ENCODE results near the gene DMKN.

DMKN gene

DNA sequence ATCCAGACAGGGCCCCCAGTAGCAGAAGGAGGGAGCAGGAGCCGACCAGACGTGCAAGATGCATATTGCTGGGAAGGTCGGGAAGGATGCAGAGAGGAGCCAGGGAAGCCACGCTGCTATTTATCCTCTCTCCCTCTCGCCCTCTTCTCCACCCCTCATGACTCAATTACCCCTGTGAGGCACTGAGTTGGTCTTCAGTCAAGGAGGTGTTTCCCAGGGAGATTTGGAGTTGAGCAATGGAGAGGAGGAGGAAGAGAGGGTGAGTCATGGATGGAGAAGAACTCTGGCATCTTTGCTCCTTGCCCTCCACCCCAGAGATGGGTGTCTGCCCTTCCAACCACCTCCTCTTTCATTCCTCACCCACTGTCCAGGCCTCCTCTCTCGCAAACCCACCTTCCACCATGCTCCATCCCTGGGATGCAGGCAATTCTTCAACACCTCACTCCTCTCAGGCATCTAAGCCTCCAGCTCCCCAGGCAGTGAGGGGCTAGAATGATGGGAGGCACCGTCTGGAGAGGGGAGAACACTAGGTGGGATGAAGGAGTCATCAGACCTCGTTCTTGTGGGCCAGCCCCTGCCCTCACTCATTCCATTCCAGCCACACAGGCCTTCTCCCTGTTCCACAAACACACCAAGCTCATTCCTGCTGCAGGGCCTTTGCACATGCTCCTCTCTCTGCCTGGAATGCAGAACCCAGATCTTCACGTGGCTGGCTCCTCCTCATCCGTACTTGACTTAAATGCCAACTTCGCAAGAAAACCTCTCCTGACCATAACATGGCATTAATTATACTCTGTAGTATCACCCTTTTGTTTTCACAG lies 15.0 kb upstream of the DMKN start, which contains the start of gene SBSN:
Gene SBSN (minus strand): TSS at position 94 of the 821 bp plus-strand sequence. CDS start 30 bp downstream, at position 64.
- peaks cover 10% of the 10 kb centered on the region for H3K27me3 ChIP-seq (ENCODE audit: insufficient read depth, poor library complexity, severe bottlenecking)
- no peak for DNase-seq (ENCODE audit: low read depth in 1 of 2, low spot score in 1 of 2)
- no peak within 1 kb of the TSS for H3K4me3 ChIP-seq (replicated peaks; ENCODE audit: insufficient read depth, low read length)
- TF ChIP-seq GABPA (IDR thresholded peaks at IDR 0.05; ENCODE audit: low read depth) (no peak), SPI1 (IDR thresholded peaks at IDR 0.05; ENCODE audit: borderline replicate concordance, low read depth) (no peak), POLR2AphosphoS5 (IDR thresholded peaks at IDR 0.05; ENCODE audit: low read depth) (no peak)
- TF ChIP-seq, protein P1, sequence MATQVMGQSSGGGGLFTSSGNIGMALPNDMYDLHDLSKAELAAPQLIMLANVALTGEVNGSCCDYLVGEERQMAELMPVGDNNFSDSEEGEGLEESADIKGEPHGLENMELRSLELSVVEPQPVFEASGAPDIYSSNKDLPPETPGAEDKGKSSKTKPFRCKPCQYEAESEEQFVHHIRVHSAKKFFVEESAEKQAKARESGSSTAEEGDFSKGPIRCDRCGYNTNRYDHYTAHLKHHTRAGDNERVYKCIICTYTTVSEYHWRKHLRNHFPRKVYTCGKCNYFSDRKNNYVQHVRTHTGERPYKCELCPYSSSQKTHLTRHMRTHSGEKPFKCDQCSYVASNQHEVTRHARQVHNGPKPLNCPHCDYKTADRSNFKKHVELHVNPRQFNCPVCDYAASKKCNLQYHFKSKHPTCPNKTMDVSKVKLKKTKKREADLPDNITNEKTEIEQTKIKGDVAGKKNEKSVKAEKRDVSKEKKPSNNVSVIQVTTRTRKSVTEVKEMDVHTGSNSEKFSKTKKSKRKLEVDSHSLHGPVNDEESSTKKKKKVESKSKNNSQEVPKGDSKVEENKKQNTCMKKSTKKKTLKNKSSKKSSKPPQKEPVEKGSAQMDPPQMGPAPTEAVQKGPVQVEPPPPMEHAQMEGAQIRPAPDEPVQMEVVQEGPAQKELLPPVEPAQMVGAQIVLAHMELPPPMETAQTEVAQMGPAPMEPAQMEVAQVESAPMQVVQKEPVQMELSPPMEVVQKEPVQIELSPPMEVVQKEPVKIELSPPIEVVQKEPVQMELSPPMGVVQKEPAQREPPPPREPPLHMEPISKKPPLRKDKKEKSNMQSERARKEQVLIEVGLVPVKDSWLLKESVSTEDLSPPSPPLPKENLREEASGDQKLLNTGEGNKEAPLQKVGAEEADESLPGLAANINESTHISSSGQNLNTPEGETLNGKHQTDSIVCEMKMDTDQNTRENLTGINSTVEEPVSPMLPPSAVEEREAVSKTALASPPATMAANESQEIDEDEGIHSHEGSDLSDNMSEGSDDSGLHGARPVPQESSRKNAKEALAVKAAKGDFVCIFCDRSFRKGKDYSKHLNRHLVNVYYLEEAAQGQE (IDR thresholded peaks at IDR 0.05; ENCODE audit: insufficient replicate concordance, low read depth): no peak
- TF ChIP-seq, protein P2, sequence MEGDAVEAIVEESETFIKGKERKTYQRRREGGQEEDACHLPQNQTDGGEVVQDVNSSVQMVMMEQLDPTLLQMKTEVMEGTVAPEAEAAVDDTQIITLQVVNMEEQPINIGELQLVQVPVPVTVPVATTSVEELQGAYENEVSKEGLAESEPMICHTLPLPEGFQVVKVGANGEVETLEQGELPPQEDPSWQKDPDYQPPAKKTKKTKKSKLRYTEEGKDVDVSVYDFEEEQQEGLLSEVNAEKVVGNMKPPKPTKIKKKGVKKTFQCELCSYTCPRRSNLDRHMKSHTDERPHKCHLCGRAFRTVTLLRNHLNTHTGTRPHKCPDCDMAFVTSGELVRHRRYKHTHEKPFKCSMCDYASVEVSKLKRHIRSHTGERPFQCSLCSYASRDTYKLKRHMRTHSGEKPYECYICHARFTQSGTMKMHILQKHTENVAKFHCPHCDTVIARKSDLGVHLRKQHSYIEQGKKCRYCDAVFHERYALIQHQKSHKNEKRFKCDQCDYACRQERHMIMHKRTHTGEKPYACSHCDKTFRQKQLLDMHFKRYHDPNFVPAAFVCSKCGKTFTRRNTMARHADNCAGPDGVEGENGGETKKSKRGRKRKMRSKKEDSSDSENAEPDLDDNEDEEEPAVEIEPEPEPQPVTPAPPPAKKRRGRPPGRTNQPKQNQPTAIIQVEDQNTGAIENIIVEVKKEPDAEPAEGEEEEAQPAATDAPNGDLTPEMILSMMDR (IDR thresholded peaks at IDR 0.05; ENCODE audit: insufficient read depth, low read length): no peak
- no peak within 1 kb of the TSS for H3K27ac ChIP-seq (replicated peaks)

- DNase-seq (ENCODE audit: low read depth in 1 of 2, low spot score in 1 of 2): no peak
- H3K27me3 ChIP-seq (ENCODE audit: insufficient read depth, poor library complexity, severe bottlenecking): peaks cover 9% of the 10 kb centered on the region
- H3K27ac ChIP-seq (replicated peaks): no peak overlapping the region
- no peak overlapping the region for H3K4me3 ChIP-seq (replicated peaks; ENCODE audit: insufficient read depth, low read length)
- TF ChIP-seq, protein P2 (IDR thresholded peaks at IDR 0.05; ENCODE audit: insufficient read depth, low read length): no peak
- no peak for TF ChIP-seq GABPA (IDR thresholded peaks at IDR 0.05; ENCODE audit: low read depth)
- no peak for TF ChIP-seq SPI1 (IDR thresholded peaks at IDR 0.05; ENCODE audit: borderline replicate concordance, low read depth)
- TF ChIP-seq, protein P1 (IDR thresholded peaks at IDR 0.05; ENCODE audit: insufficient replicate concordance, low read depth): no peak
Observed at GRCh38 chr19:35525873-35526272, 12.4 kb upstream of the DMKN start.

DNA sequence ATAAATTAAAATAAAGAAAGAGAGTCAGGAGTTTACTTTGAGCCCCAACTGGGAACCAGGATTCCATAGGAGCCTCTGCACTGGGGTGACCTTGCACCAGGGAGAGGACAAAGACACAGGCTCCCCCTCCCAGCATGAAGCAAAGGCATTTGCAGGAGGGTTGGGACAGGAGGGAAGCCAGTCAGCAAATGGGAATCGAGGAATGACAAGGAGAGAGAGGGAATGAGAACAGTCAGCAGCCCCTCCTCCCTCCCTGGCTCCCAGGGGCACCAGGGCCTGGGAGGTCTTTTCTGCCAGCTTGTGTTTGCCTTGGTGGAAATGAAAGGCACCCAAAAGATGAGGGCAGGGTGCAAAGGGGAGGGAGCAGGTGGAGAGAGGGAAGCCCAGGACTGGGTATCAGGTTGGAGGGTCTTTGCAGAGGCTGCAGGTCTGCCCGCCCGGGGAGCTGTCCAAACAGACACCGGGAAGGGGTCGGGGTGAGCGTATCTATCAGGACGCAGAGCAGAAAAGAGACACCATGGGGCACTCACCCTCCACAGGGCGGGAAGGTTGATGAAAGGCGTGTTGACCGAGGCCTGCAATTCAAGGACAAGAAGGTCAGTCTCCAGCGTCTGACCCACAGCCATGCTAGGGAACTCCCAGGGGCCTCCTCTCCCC lies 10.9 kb upstream of the DMKN start:
- no peak overlapping the region for H3K27ac ChIP-seq (replicated peaks)
- DNase-seq (ENCODE audit: low read depth in 1 of 2, low spot score in 1 of 2): no peak
- H3K27me3 ChIP-seq (ENCODE audit: insufficient read depth, poor library complexity, severe bottlenecking): peaks cover 7% of the 10 kb centered on the region
- no peak overlapping the region for H3K4me3 ChIP-seq (replicated peaks; ENCODE audit: insufficient read depth, low read length)
- TF ChIP-seq, protein P2 (IDR thresholded peaks at IDR 0.05; ENCODE audit: insufficient read depth, low read length): no peak
- TF ChIP-seq GABPA (IDR thresholded peaks at IDR 0.05; ENCODE audit: low read depth) (no peak), SPI1 (IDR thresholded peaks at IDR 0.05; ENCODE audit: borderline replicate concordance, low read depth) (no peak), POLR2AphosphoS5 (IDR thresholded peaks at IDR 0.05; ENCODE audit: low read depth) (no peak)
- TF ChIP-seq, protein P1 (IDR thresholded peaks at IDR 0.05; ENCODE audit: insufficient replicate concordance, low read depth): no peak

Measured in HL-60 (cell line).